PFSK-1 (cell line): ENCODE results near the gene GABRG2.

Experiments
- FOXP2 ChIP-seq: optimal IDR thresholded peaks from 2 replicates; pipeline ENCODE3; 2011; ENCODE audit warnings: borderline replicate concordance, control low read depth, inconsistent platforms; ENCODE audit not compliant: insufficient read depth; ENCODE audit errors: extremely low read length, extremely low read depth
- POLR2AphosphoS5 ChIP-seq: IDR thresholded peaks from 2 replicates; pipeline ENCODE4 v1.6.1; 2012; ENCODE audit warnings: low read depth, mild to moderate bottlenecking, control low read depth, low read length, moderate library complexity
- REST ChIP-seq, 2 experiments: IDR thresholded peaks; 2 replicates each; pipeline versions ENCODE4 v1.6.1 to v1.8.0; 2011 to 2012; ENCODE audit warnings: low read depth in 2 of 2, low read length in 2 of 2, control low read depth in 1 of 2, inconsistent platforms in 1 of 2, mild to moderate bottlenecking in 1 of 2, moderate library complexity in 1 of 2; ENCODE audit not compliant: insufficient read depth in 1 of 2
- SIN3A ChIP-seq: IDR thresholded peaks from 2 replicates; pipeline ENCODE4 v1.6.1; 2012; ENCODE audit warnings: mild to moderate bottlenecking, low read length, moderate library complexity, borderline replicate concordance; ENCODE audit not compliant: insufficient read depth
- TAF1 ChIP-seq: IDR thresholded peaks from 2 replicates; pipeline ENCODE4 v1.6.1; 2012; ENCODE audit warnings: low read length, control low read depth, borderline replicate concordance; ENCODE audit not compliant: insufficient read depth

Gene GABRG2

GRCh38 chr5:162202285-162202880 is 134.8 kb downstream of the GABRG2 start:
- TF ChIP-seq REST (IDR thresholded peaks at IDR 0.05; ENCODE audit: insufficient read depth in 1 of 2, low read depth in 2 of 2, low read length in 2 of 2) (no peak), SIN3A (no peak), TAF1 (no peak), FOXP2 (no peak), POLR2AphosphoS5 (no peak)
